Nephron (organoid): ENCODE measurements around the gene ADORA1.

Source experiments
- H3K27ac Mint-ChIP-seq, 3 experiments: 2 replicates each; pipeline ENCODE4 v1.8.0; 2020; ENCODE audit warnings: mixed read lengths in 3 of 3, mild to moderate bottlenecking in 2 of 3, moderate library complexity in 1 of 3
- H3K27me3 Mint-ChIP-seq: 2 replicates; pipeline ENCODE4 v1.8.0; 2021; ENCODE audit warnings: low read depth, mild to moderate bottlenecking, moderate library complexity, mixed read lengths
- H3K36me3 Mint-ChIP-seq: 2 replicates; pipeline ENCODE4 v1.8.0; 2020; ENCODE audit warnings: low read depth, mixed read lengths
- H3K4me1 Mint-ChIP-seq: 2 replicates; pipeline ENCODE4 v1.8.0; 2020; ENCODE audit warnings: mixed read lengths
- H3K4me3 Mint-ChIP-seq, 3 experiments: 2 replicates each; pipeline ENCODE4 v1.8.0; 2020; ENCODE audit warnings: mild to moderate bottlenecking in 3 of 3, mixed read lengths in 3 of 3, moderate library complexity in 2 of 3
- H3K9me3 Mint-ChIP-seq: 2 replicates; pipeline ENCODE4 v1.8.0; 2020; ENCODE audit warnings: mixed read lengths
- TF ChIP-seq, protein P1 (sequence below), 3 experiments: fragments of 200-600 bp; sonication (generic); IDR thresholded peaks; one replicate each; pipeline ENCODE4 v1.5.0; 2021; ENCODE audit warnings: antibody characterized with exemption in 3 of 3; ENCODE audit not compliant: unreplicated experiment in 3 of 3

ADORA1 gene

DNA sequence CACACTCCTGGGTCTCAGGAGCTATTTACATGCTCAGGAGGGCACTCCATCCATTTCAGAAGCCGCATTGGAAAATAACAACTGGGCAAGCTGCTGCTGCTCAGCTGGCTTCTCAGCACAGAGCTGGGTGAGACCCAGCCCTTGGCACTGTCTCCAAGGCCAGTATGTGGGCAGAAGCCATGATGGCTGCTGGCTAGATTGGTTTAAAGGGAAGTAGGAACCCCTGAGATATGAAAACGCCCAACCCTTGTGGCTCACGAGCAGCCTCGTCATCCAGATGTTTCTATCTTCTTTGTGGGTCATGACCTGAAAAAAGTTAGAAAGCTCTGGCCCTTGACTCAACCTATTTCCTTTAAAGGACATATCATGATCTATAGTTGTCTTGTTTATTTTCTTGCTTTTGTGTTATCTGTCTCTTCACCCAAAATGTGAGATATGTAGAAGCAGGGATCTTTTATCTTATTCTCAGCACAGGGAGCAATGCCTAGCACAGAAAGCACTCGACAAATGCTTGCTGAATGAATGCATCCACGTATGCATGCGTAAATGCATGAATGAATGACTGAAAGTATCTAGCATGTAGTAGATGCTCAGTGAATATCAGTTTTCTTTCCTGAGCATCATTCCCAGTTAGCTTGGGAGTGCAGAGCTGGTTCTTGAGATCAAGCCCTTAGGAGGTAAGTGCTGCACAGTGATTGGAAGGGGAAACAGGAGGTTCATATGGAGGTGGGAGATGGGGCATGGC is 36.5 kb downstream of the ADORA1 start:
- Mint-ChIP-seq H3K27ac (no peak overlapping the region), H3K4me3 (no peak overlapping the region), H3K4me1 (peaks cover 7% of the 10 kb centered on the region), H3K27me3 (peaks cover 11% of the 10 kb centered on the region), H3K36me3 (peaks cover 6% of the 10 kb centered on the region), H3K9me3 (peaks cover 5% of the 10 kb centered on the region)
- TF ChIP-seq, protein P1, sequence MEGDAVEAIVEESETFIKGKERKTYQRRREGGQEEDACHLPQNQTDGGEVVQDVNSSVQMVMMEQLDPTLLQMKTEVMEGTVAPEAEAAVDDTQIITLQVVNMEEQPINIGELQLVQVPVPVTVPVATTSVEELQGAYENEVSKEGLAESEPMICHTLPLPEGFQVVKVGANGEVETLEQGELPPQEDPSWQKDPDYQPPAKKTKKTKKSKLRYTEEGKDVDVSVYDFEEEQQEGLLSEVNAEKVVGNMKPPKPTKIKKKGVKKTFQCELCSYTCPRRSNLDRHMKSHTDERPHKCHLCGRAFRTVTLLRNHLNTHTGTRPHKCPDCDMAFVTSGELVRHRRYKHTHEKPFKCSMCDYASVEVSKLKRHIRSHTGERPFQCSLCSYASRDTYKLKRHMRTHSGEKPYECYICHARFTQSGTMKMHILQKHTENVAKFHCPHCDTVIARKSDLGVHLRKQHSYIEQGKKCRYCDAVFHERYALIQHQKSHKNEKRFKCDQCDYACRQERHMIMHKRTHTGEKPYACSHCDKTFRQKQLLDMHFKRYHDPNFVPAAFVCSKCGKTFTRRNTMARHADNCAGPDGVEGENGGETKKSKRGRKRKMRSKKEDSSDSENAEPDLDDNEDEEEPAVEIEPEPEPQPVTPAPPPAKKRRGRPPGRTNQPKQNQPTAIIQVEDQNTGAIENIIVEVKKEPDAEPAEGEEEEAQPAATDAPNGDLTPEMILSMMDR (IDR thresholded peaks at IDR 0.05; ENCODE audit: unreplicated experiment in 3 of 3), result no peak

DNA sequence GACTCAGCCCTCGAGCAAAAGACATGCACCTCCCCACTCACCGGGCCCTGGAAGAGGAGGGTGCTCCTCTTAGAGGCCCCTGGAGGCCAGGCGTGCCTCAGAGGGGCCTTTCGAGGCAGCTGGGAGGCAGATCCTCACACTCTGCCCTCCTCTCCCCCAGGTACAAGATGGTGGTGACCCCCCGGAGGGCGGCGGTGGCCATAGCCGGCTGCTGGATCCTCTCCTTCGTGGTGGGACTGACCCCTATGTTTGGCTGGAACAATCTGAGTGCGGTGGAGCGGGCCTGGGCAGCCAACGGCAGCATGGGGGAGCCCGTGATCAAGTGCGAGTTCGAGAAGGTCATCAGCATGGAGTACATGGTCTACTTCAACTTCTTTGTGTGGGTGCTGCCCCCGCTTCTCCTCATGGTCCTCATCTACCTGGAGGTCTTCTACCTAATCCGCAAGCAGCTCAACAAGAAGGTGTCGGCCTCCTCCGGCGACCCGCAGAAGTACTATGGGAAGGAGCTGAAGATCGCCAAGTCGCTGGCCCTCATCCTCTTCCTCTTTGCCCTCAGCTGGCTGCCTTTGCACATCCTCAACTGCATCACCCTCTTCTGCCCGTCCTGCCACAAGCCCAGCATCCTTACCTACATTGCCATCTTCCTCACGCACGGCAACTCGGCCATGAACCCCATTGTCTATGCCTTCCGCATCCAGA is 37.7 kb downstream of the ADORA1 start:
- no peaks in the 10 kb centered on the region for H3K36me3 Mint-ChIP-seq
- no peaks in the 10 kb centered on the region for H3K9me3 Mint-ChIP-seq
- H3K27me3 Mint-ChIP-seq, result peaks cover 11% of the 10 kb centered on the region
- no peak overlapping the region for H3K4me3 Mint-ChIP-seq
- peaks cover 9% of the 10 kb centered on the region for H3K4me1 Mint-ChIP-seq
- H3K27ac Mint-ChIP-seq, result no peak overlapping the region
- TF ChIP-seq, protein P1 (IDR thresholded peaks at IDR 0.05; ENCODE audit: unreplicated experiment in 3 of 3), result no peak

DNA sequence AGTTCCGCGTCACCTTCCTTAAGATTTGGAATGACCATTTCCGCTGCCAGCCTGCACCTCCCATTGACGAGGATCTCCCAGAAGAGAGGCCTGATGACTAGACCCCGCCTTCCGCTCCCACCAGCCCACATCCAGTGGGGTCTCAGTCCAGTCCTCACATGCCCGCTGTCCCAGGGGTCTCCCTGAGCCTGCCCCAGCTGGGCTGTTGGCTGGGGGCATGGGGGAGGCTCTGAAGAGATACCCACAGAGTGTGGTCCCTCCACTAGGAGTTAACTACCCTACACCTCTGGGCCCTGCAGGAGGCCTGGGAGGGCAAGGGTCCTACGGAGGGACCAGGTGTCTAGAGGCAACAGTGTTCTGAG is 38.3 kb downstream of the ADORA1 start:
- Mint-ChIP-seq H3K4me1 (peaks cover 9% of the 10 kb centered on the region), H3K36me3 (no peaks in the 10 kb centered on the region), H3K9me3 (no peaks in the 10 kb centered on the region), H3K4me3 (no peak overlapping the region), H3K27me3 (peaks cover 11% of the 10 kb centered on the region), H3K27ac (no peak overlapping the region)
- TF ChIP-seq, protein P1 (IDR thresholded peaks at IDR 0.05; ENCODE audit: unreplicated experiment in 3 of 3), result no peak

DNA sequence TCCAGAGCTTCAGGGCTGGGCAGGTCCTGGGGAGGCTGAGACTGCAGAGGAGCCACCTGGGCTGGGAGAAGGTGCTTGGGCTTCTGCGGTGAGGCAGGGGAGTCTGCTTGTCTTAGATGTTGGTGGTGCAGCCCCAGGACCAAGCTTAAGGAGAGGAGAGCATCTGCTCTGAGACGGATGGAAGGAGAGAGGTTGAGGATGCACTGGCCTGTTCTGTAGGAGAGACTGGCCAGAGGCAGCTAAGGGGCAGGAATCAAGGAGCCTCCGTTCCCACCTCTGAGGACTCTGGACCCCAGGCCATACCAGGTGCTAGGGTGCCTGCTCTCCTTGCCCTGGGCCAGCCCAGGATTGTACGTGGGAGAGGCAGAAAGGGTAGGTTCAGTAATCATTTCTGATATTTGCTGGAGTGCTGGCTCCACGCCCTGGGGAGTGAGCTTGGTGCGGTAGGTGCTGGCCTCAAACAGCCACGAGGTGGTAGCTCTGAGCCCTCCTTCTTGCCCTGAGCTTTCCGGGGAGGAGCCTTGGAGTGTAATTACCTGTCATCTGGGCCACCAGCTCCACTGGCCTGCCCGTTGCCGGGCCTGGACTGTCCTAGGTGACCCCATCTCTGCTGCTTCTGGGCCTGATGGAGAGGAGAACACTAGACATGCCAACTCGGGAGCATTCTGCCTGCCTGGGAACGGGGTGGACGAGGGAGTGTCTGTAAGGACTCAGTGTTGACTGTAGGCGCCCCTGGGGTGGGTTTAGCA is 38.8 kb downstream of the ADORA1 start:
- Mint-ChIP-seq H3K36me3 (no peaks in the 10 kb centered on the region), H3K4me3 (no peak overlapping the region), H3K27ac (no peak overlapping the region), H3K4me1 (peaks cover 9% of the 10 kb centered on the region), H3K9me3 (no peaks in the 10 kb centered on the region), H3K27me3 (peaks cover 11% of the 10 kb centered on the region)
- TF ChIP-seq, protein P1 (IDR thresholded peaks at IDR 0.05; ENCODE audit: unreplicated experiment in 3 of 3), result peak in 1 of 3 experiments; percentile 16

DNA sequence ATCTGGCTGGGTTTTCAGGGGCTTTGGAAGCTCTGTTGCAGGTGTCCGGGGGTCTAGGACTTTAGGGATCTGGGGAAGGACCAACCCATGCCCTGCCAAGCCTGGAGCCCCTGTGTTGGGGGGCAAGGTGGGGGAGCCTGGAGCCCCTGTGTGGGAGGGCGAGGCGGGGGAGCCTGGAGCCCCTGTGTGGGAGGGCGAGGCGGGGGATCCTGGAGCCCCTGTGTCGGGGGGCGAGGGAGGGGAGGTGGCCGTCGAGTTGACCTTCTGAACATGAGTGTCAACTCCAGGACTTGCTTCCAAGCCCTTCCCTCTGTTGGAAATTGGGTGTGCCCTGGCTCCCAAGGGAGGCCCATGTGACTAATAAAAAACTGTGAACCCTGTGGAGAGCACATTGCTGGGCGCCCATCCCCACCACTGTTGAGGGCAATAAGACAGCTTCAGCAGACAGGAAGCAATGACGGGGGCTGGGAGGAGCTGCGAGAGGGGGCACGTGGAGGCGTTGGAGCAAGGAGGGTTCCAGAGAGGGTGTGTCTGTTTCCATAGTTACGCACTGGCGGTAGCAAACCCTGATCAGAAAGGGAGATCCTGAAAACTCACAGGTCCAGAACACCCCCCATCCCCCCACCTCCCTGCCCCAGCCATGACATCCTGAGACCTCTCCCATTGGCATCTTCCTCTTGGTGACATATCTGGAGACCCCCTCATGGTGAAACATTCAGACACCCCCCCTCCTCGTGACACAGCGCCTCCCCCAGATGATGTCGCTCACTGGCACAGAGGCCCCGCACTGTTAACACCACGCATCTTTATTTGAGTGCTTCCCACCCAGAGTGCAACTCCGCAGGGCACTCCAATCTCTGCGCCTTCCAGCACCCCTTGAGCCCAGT is 39.7 kb downstream of the ADORA1 start:
- Mint-ChIP-seq H3K27me3 (peaks cover 11% of the 10 kb centered on the region), H3K9me3 (no peaks in the 10 kb centered on the region), H3K36me3 (no peaks in the 10 kb centered on the region), H3K4me3 (peak overlapping the region in 1 of 3 experiments; percentile 11), H3K27ac (no peak overlapping the region), H3K4me1 (peaks cover 10% of the 10 kb centered on the region)
- TF ChIP-seq, protein P1 (IDR thresholded peaks at IDR 0.05; ENCODE audit: unreplicated experiment in 3 of 3), result no peak
